ENCODE results near the gene TBC1D22A. TPM values are rescaled to one million over a fixed set of nuclear protein-coding genes. Genes with fewer than 3 reads are reported as not detected.

TBC1D22A gene
- total RNA-seq, 3 donors from 2014 or later: 29.8 to 31.1 (median 29.9) TPM

DNA sequence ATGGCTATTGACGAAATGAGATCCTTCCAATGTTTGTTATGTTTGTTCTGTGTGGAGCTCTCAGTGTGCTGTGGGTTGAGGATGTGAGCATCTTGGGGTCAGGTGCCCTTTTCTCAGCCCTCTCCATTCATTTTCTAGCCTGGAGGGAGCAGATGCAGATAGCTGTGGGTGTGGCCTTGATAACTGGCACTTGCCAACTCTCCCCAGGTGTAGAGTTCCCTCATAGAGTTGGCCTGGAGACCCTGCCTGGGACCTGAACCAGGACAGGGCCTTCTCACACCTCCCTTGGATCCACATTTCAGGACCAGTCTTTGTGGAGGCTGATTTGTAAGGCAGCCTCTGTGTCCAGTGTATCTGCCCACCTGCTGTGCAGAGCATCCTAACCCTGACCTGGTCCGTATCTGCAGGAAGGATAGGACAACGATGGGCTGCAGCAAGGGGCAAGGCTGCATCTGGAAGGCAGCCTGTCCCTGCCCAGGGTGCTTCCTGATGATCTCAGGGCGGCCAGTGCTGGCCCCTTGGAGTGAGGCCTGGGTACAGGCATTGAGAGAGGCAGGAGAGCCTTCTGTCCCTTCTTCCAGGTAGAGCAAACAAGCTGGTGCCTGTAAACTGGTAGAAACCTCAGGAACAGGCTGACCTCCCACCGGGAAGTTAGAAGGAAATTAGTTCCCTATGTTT is 245.9 kb downstream of the TBC1D22A start:
- no peak overlapping the region for H3K4me3 Mint-ChIP-seq
- no peaks in the 10 kb centered on the region for H3K9me3 Mint-ChIP-seq
- DNase-seq (no peak), ATAC-seq (no peak)
- H3K27me3 Mint-ChIP-seq (ENCODE audit: low read depth): no peaks in the 10 kb centered on the region
- H3K4me1 Mint-ChIP-seq (ENCODE audit: low read depth): peaks cover 7% of the 10 kb centered on the region
- peaks cover 8% of the 10 kb centered on the region for H3K36me3 Mint-ChIP-seq (ENCODE audit: insufficient read depth)

DNA sequence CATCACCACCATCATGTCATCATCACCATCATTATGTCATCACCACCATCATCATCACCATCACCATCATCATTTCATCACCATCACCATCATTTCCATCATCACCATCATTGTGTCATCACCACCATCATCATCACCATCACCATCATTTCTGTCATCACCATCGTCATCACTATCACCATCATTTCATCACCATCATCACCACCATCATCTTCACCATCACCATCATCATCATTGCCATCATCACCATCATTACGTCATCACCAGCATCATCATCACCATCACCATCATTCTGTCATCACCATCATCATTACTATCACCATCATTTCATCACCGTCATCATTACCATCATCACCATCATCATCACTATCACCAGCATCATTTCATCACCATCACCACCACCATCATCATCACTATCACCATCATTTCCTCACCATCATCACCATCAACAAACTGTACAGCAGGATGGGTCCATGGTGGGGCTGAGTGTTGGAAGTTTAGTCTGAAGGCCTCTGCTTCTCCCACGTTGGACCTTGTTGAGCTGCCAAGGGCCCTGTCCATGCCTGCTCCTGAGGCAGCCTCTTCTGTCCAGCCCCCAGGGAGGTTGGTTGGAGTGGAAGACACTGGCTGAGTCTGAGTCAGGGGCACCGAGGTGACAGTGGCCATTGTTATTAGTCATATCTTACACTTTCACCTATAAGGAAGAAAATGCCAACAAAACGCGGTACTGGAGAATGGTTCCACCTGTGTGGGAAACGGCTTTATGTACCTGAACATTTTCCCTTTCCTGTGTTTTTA is 247.1 kb downstream of the TBC1D22A start:
- H3K27me3 Mint-ChIP-seq (ENCODE audit: low read depth): no peaks in the 10 kb centered on the region
- peaks cover 8% of the 10 kb centered on the region for H3K36me3 Mint-ChIP-seq (ENCODE audit: insufficient read depth)
- no peak for ATAC-seq
- H3K4me3 Mint-ChIP-seq: no peak overlapping the region
- peaks cover 7% of the 10 kb centered on the region for H3K4me1 Mint-ChIP-seq (ENCODE audit: low read depth)
- no peaks in the 10 kb centered on the region for H3K9me3 Mint-ChIP-seq
- no peak for DNase-seq

DNA sequence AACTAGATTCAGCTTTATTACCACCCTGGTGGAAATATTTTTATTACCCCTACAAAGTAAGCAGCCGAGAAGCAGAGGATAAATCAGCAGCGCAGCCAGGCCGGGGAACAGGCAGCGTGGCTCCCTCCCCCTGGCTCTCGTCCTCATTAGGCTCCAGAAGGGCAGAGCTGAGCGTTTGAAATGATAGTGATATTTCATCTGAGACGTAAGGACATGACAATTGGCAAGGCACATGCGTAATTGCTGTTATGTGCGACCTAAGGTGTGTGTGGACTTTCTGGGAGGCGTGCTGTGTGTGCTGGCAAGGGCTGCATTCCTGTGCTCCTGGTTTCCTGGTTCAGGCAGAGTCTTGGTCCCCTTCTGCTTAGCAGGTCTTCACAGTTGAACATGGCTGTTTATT is 247.8 kb downstream of the TBC1D22A start:
- Mint-ChIP-seq H3K27me3 (ENCODE audit: low read depth) (no peaks in the 10 kb centered on the region), H3K9me3 (no peaks in the 10 kb centered on the region), H3K4me3 (no peak overlapping the region), H3K36me3 (ENCODE audit: insufficient read depth) (peaks cover 8% of the 10 kb centered on the region), H3K4me1 (ENCODE audit: low read depth) (peaks cover 7% of the 10 kb centered on the region)
- no peak for ATAC-seq
- no peak for DNase-seq

DNA sequence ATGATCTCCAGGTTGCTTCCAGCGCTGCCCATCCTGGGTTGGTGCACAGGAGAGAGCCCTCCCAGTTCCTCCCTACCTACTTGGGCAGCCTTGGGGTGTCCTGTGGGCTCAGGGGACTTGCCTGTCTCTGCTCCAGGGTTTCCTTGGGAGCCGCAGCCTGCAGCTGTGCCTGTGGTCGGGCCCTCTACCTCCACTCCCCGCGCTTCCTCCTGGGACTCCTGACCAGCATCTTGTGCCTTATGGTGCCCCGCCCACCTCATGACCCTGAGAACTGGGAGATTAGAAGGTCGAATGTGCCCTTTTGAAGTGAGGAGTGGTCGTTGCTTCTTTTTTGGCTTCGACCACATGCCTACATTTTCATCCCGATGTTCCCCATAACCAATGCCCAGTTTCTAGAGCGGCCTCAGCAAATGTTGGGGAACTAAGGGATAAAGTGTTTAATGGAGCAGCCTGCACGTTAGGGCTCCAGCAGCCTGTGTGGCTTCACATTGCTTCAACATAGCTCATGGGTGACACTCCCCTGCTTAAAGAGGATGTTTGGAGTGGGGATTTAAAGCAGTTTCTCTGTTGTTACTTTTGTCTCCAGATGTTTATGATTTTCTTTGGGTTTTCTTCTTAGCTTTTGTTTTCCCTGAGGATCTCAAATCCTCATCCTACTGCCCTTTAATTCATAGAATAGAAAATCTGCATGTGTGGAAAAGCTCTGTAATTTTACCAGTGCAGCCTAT is 248.8 kb downstream of the TBC1D22A start:
- H3K27me3 Mint-ChIP-seq (ENCODE audit: low read depth): no peaks in the 10 kb centered on the region

GRCh38 chr22:47011859-47012258 is 249.4 kb downstream of the TBC1D22A start:
- peaks cover 7% of the 10 kb centered on the region for H3K4me1 Mint-ChIP-seq (ENCODE audit: low read depth)
- DNase-seq (no peak), ATAC-seq (no peak)
- H3K27me3 Mint-ChIP-seq (ENCODE audit: low read depth): no peaks in the 10 kb centered on the region
- no peaks in the 10 kb centered on the region for H3K9me3 Mint-ChIP-seq
- peaks cover 5% of the 10 kb centered on the region for H3K36me3 Mint-ChIP-seq (ENCODE audit: insufficient read depth)
- H3K4me3 Mint-ChIP-seq: no peak overlapping the region

More for the DNA sequence above, 248.8 kb downstream of the TBC1D22A start:
- Mint-ChIP-seq H3K4me1 (ENCODE audit: low read depth) (peaks cover 7% of the 10 kb centered on the region), H3K9me3 (no peaks in the 10 kb centered on the region), H3K4me3 (no peak overlapping the region), H3K36me3 (ENCODE audit: insufficient read depth) (peaks cover 8% of the 10 kb centered on the region)
- DNase-seq (no peak), ATAC-seq (no peak)

- H3K4me1 Mint-ChIP-seq (ENCODE audit: low read depth): peaks cover 10% of the 10 kb centered on the region
- DNase-seq (no peak), ATAC-seq (no peak)
- no peaks in the 10 kb centered on the region for H3K9me3 Mint-ChIP-seq
- H3K4me3 Mint-ChIP-seq: no peak overlapping the region
- no peaks in the 10 kb centered on the region for H3K27me3 Mint-ChIP-seq (ENCODE audit: low read depth)
- H3K36me3 Mint-ChIP-seq (ENCODE audit: insufficient read depth): peaks cover 11% of the 10 kb centered on the region
Measured at GRCh38 chr22:47012589-47013370, 250.3 kb downstream of the TBC1D22A start.

- Mint-ChIP-seq H3K9me3 (no peaks in the 10 kb centered on the region), H3K4me3 (no peak overlapping the region), H3K36me3 (ENCODE audit: insufficient read depth) (peaks cover 15% of the 10 kb centered on the region), H3K4me1 (ENCODE audit: low read depth) (peaks cover 10% of the 10 kb centered on the region), H3K27me3 (ENCODE audit: low read depth) (no peaks in the 10 kb centered on the region)
- DNase-seq (no peak), ATAC-seq (no peak)
Measured at GRCh38 chr22:47013861-47014635, 251.6 kb downstream of the TBC1D22A start.

DNA sequence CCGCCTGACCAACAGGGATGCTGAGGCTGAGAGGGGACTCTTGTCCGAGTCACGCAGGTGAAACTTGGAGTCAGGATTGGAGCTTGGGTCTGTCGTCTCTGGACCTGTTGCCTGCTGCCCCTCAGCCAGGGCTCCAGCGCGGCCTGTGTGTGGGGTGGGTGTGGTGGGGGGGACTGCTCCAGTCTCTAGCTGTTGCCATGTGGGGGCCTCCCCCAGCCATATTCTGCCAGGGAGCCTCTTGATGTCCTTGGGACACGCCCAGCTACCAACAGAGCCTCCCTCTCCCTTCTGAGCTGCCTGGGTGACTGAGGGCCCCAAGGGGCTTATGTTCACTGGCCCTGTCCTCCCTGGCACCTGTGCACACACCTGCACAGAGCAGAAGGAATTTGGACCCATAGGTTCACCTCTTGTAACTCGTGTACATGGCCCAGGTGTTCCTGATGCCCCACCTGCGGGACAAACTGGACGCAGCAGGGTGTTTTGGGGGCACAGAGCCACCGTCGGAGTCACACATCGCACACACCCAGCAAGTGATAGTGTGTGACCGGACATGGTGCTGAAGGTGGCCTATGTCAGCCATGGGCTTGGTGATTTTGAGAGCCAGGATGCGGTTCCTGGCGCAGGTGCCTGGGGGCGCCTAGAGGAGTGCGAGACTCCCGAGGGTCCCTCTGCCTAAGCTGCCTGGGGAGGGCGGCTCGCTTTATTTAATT is 252.3 kb downstream of the TBC1D22A start:
- DNase-seq (no peak), ATAC-seq (no peak)
- peaks cover 18% of the 10 kb centered on the region for H3K36me3 Mint-ChIP-seq (ENCODE audit: insufficient read depth)
- peaks cover 14% of the 10 kb centered on the region for H3K4me1 Mint-ChIP-seq (ENCODE audit: low read depth)
- no peak overlapping the region for H3K4me3 Mint-ChIP-seq
- no peaks in the 10 kb centered on the region for H3K9me3 Mint-ChIP-seq
- H3K27me3 Mint-ChIP-seq (ENCODE audit: low read depth): no peaks in the 10 kb centered on the region

- Mint-ChIP-seq H3K9me3 (no peaks in the 10 kb centered on the region), H3K4me1 (ENCODE audit: low read depth) (peaks cover 17% of the 10 kb centered on the region), H3K36me3 (ENCODE audit: insufficient read depth) (peaks cover 18% of the 10 kb centered on the region), H3K4me3 (no peak overlapping the region), H3K27me3 (ENCODE audit: low read depth) (no peaks in the 10 kb centered on the region)
- DNase-seq (no peak), ATAC-seq (no peak)
Measured at GRCh38 chr22:47015589-47016178, 253.2 kb downstream of the TBC1D22A start.

- Mint-ChIP-seq H3K27me3 (ENCODE audit: low read depth) (no peaks in the 10 kb centered on the region), H3K4me3 (no peak overlapping the region), H3K4me1 (ENCODE audit: low read depth) (peaks cover 17% of the 10 kb centered on the region), H3K36me3 (ENCODE audit: insufficient read depth) (peaks cover 18% of the 10 kb centered on the region), H3K9me3 (no peaks in the 10 kb centered on the region)
- DNase-seq (no peak), ATAC-seq (no peak)
Measured at GRCh38 chr22:47016631-47017030, 254.2 kb downstream of the TBC1D22A start.

DNA sequence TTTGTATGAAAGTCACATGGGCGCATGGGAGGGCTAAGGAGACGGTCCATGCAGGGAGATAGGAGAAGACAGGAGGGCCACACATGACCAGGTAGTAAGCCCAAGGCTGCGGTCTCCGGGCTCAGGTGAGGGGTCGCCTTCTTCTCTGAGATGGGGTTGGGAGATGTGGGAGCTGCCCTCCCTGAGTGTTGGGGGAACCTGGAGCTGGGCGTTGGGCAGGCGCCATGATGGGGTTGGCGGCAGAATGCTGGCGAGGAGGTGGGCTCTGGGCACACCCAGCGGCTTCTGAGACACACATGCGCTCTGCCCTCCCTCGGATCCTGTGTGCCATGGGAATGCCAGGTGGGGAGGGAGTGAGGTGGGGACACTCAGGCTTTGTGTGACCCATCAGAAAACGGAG is 254.8 kb downstream of the TBC1D22A start:
- no peaks in the 10 kb centered on the region for H3K27me3 Mint-ChIP-seq (ENCODE audit: low read depth)
- ATAC-seq: no peak
- peaks cover 19% of the 10 kb centered on the region for H3K4me1 Mint-ChIP-seq (ENCODE audit: low read depth)
- H3K9me3 Mint-ChIP-seq: no peaks in the 10 kb centered on the region
- DNase-seq: no peak
- peaks cover 21% of the 10 kb centered on the region for H3K36me3 Mint-ChIP-seq (ENCODE audit: insufficient read depth)
- H3K4me3 Mint-ChIP-seq: no peak overlapping the region

GRCh38 chr22:47018010-47018910 is 255.8 kb downstream of the TBC1D22A start:
- H3K4me3 Mint-ChIP-seq: no peak overlapping the region

More at GRCh38 chr22:47018010-47018910, 255.8 kb downstream of the TBC1D22A start:
- Mint-ChIP-seq H3K27me3 (ENCODE audit: low read depth) (no peaks in the 10 kb centered on the region), H3K4me1 (ENCODE audit: low read depth) (peaks cover 19% of the 10 kb centered on the region), H3K36me3 (ENCODE audit: insufficient read depth) (peaks cover 24% of the 10 kb centered on the region), H3K9me3 (no peaks in the 10 kb centered on the region)
- no peak for ATAC-seq
- DNase-seq: no peak

Data from activated T-cell treated with anti-CD3 and anti-CD28 coated beads, Interleukin-2, amount 50 U/mL, for 4 hours (primary cell).